KMS-11 (cell line): ENCODE results near the gene LRRC51.

Experiments used
- H2AFZ ChIP-seq: fragments of 200-600 bp; sonication (generic); 2 replicates; pipeline ENCODE4 v1.6.1; 2016; ENCODE audit warnings: antibody characterized with exemption, mixed run types, low read depth
- H3K27ac ChIP-seq: fragments of 200-600 bp; sonication (generic); 2 replicates; pipeline ENCODE4 v1.6.1; 2016; ENCODE audit warnings: mild to moderate bottlenecking, mixed run types
- H3K27me3 ChIP-seq: fragments of 200-600 bp; sonication (generic); 2 replicates; pipeline ENCODE4 v1.6.1; 2017; ENCODE audit warnings: mild to moderate bottlenecking, low read depth, mixed run types, moderate library complexity; ENCODE audit not compliant: insufficient read depth
- H3K36me3 ChIP-seq: fragments of 200-600 bp; sonication (generic); 2 replicates; pipeline ENCODE4 v1.6.1; 2017; ENCODE audit warnings: mild to moderate bottlenecking, mixed run types; ENCODE audit not compliant: insufficient read depth
- H3K4me1 ChIP-seq: fragments of 200-600 bp; sonication (generic); 2 replicates; pipeline ENCODE4 v1.6.1; 2016; ENCODE audit warnings: mild to moderate bottlenecking, low read depth, mixed run types; ENCODE audit not compliant: poor library complexity, severe bottlenecking
- H3K4me2 ChIP-seq: fragments of 200-600 bp; sonication (generic); 2 replicates; pipeline ENCODE4 v1.7.0; 2016; ENCODE audit warnings: mild to moderate bottlenecking, mixed run types
- H3K4me3 ChIP-seq: fragments of 200-600 bp; sonication (generic); IDR thresholded peaks from 2 replicates; pipeline ENCODE4 v1.6.1; 2017; ENCODE audit warnings: low read depth, low read length, mixed read lengths; ENCODE audit not compliant: insufficient read depth
- H3K79me2 ChIP-seq: fragments of 200-600 bp; sonication (generic); 2 replicates; pipeline ENCODE4 v1.6.1; 2016; ENCODE audit warnings: low read depth, mixed run types; ENCODE audit not compliant: insufficient read depth
- H3K9ac ChIP-seq: fragments of 200-600 bp; sonication (generic); 2 replicates; pipeline ENCODE4 v1.6.1; 2016; ENCODE audit warnings: mild to moderate bottlenecking, mixed run types
- H4K20me1 ChIP-seq: fragments of 200-600 bp; sonication (generic); 2 replicates; pipeline ENCODE4 v1.6.1; 2016; ENCODE audit warnings: mild to moderate bottlenecking, mixed run types; ENCODE audit not compliant: insufficient read depth
- CTCF ChIP-seq: fragments of 200-600 bp; sonication (generic); conservative IDR thresholded peaks from 2 replicates; pipeline ENCODE4 v1.6.1; 2017; ENCODE audit warnings: low read depth, mild to moderate bottlenecking, antibody characterized with exemption, low read length, moderate library complexity, mixed read lengths

Gene LRRC51

GRCh38 chr11:72144807-72145565, 64.3 kb downstream of the LRRC51 start:
- Histone ChIP-seq H3K9ac (no peak overlapping the region), H3K27ac (no peak overlapping the region), H4K20me1 (no peaks in the 10 kb centered on the region), H3K27me3 (no peaks in the 10 kb centered on the region), H3K4me2 (no peak overlapping the region), H3K36me3 (no peaks in the 10 kb centered on the region), H3K4me3 (no peak overlapping the region), H2AFZ (no peak overlapping the region), H3K79me2 (no peaks in the 10 kb centered on the region), H3K4me1 (peaks cover 4% of the 10 kb centered on the region)
- TF ChIP-seq CTCF, result no peak
